SKM-1 (cell line): Measurements from ENCODE around the gene SIGLEC11.
"Not testable (repeated sequence)": the region's sequence is repeated elsewhere in the genome, so short reads cannot be mapped to it uniquely, and the experiment has no call there.

Experiments
- DNase-seq: peaks from one replicate; lab custom pipeline; 2025; ENCODE audit not compliant: unreplicated experiment; lab: John Stamatoyannopoulos, UW

The SIGLEC11 gene

GRCh38 chr19:49952479-49952836, 8.5 kb downstream of the SIGLEC11 start:
- DNase-seq, result no peak

- no peak for DNase-seq
Observed at GRCh38 chr19:49951806-49952478, 9.0 kb downstream of the SIGLEC11 start.

GRCh38 chr19:49950956-49951526, 9.9 kb downstream of the SIGLEC11 start:
- DNase-seq, result no peak

- DNase-seq, result no peak
Observed at GRCh38 chr19:49950590-49950948, 10.4 kb downstream of the SIGLEC11 start.

- DNase-seq, result no peak
Observed at GRCh38 chr19:49949742-49950589, 11.0 kb downstream of the SIGLEC11 start.

- DNase-seq, result no peak
Observed at GRCh38 chr19:49946415-49946814, 14.6 kb downstream of the SIGLEC11 start.

GRCh38 chr19:49944567-49944966, 16.4 kb downstream of the SIGLEC11 start:
- not testable (repeated sequence) for DNase-seq

- no peak for DNase-seq
Observed at GRCh38 chr19:49940482-49940791, 20.5 kb downstream of the SIGLEC11 start.

GRCh38 chr19:49939721-49940481, 21.1 kb downstream of the SIGLEC11 start:
- DNase-seq, result no peak

- DNase-seq, result no peak
Observed at GRCh38 chr19:49938662-49939061, 22.3 kb downstream of the SIGLEC11 start.

GRCh38 chr19:49937750-49938381, 23.1 kb downstream of the SIGLEC11 start:
- peak; percentile 2 for DNase-seq

GRCh38 chr19:49936549-49936948, 24.4 kb downstream of the SIGLEC11 start:
- no peak for DNase-seq

- no peak for DNase-seq
Observed at GRCh38 chr19:49933643-49934042, 27.3 kb downstream of the SIGLEC11 start.

GRCh38 chr19:49932731-49933131, 28.2 kb downstream of the SIGLEC11 start:
- DNase-seq, result no peak

- DNase-seq, result no peak
Observed at GRCh38 chr19:49932041-49932451, 28.9 kb downstream of the SIGLEC11 start.

- DNase-seq, result no peak
Observed at GRCh38 chr19:49931293-49932040, 29.5 kb downstream of the SIGLEC11 start.

GRCh38 chr19:49930483-49931011, 30.4 kb downstream of the SIGLEC11 start:
- DNase-seq, result no peak

- DNase-seq, result peak; percentile 74
Observed at GRCh38 chr19:49929611-49930482, 31.1 kb downstream of the SIGLEC11 start.

- DNase-seq, result peak; percentile 39
Observed at GRCh38 chr19:49929121-49929610, 31.8 kb downstream of the SIGLEC11 start, which contains the start of the genes ATF5 and NUP62. Gene ATF5 (plus strand): TSS chr19:49929205. CDS start chr19:49930851, 1,646 bp downstream. Gene NUP62 (minus strand): TSS chr19:49929504. CDS start chr19:49909807, 19,697 bp downstream.
